ENCODE results near the gene ROR1. TPM values are rescaled to one million over a fixed set of nuclear protein-coding genes. Genes with fewer than 3 reads are reported as not detected.

The ROR1 gene
- polyA plus RNA-seq, 1 of the 3 experiments (the other 2 are of a cell fraction), result 4.0 TPM

DNA sequence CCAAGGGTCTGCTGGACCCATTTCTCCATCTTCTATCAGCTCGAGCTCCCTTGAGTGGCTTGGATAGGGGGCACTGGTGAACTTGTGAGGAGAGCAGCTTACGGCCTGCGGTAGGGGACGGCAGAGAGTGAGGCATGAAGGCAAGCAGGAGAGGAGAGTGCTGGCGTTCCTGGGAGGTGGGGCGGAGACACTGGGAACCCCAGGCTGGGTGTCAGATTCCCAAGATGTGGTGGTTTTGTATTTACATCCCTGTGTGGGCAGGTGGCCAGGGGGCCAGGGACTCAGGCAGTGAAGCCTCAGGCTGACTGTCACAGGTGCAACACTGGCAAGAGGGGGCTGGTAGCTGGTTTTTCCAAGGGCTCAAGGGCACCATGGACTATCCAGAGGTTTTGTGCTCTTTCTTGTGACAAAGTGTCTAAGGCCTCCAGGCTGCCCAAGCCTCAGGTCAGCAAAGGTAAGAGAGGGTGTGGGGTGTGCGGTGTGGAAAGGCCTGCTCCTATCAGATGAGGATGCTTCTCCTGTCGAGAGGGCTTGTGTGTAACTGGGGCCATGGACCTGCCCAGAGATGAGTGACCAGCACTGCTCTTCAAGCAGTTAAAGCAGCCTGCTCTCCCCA, 45.1 kb upstream of the ROR1 start:
- no peaks in the 10 kb centered on the region for H3K79me2 ChIP-seq (ENCODE audit: insufficient read depth)
- H3K4me3 ChIP-seq (ENCODE audit: low read depth in 2 of 2, low read length in 1 of 2), result no peak overlapping the region
- no peak overlapping the region for H3K4me2 ChIP-seq
- peaks cover 0 to 3% of the 10 kb centered on the region in 2 experiments; a peak in 2 of 4 replicates for H3K4me1 ChIP-seq (ENCODE audit: control insufficient read depth in 1 of 2, insufficient read depth in 2 of 2, low read depth in 1 of 2, low read length in 1 of 2)
- H3K36me3 ChIP-seq (replicated peaks in 1 of 2; ENCODE audit: control insufficient read depth in 1 of 2, insufficient read depth in 2 of 2, low read length in 1 of 2), result no peaks in the 10 kb centered on the region
- no peak for DNase-seq
- TF ChIP-seq, protein P1, sequence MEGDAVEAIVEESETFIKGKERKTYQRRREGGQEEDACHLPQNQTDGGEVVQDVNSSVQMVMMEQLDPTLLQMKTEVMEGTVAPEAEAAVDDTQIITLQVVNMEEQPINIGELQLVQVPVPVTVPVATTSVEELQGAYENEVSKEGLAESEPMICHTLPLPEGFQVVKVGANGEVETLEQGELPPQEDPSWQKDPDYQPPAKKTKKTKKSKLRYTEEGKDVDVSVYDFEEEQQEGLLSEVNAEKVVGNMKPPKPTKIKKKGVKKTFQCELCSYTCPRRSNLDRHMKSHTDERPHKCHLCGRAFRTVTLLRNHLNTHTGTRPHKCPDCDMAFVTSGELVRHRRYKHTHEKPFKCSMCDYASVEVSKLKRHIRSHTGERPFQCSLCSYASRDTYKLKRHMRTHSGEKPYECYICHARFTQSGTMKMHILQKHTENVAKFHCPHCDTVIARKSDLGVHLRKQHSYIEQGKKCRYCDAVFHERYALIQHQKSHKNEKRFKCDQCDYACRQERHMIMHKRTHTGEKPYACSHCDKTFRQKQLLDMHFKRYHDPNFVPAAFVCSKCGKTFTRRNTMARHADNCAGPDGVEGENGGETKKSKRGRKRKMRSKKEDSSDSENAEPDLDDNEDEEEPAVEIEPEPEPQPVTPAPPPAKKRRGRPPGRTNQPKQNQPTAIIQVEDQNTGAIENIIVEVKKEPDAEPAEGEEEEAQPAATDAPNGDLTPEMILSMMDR (IDR thresholded peaks at IDR 0.05), result no peak
- TF ChIP-seq TCF12 (IDR thresholded peaks at IDR 0.05) (no peak), EZH2phosphoT487 (IDR thresholded peaks at IDR 0.05; ENCODE audit: borderline replicate concordance, low read depth) (no peak), NRF1 (IDR thresholded peaks at IDR 0.05; ENCODE audit: low read depth, low read length) (no peak), SIN3A (IDR thresholded peaks at IDR 0.05; ENCODE audit: borderline replicate concordance, low read depth, low read length) (no peak), RAD21 (IDR thresholded peaks at IDR 0.05; ENCODE audit: low read length) (no peak), POLR2AphosphoS5 (IDR thresholded peaks at IDR 0.05; ENCODE audit: low read depth, low read length) (no peak), ELF1 (IDR thresholded peaks at IDR 0.05) (no peak), GATA2 (CRISPR knock-in tag; IDR thresholded peaks at IDR 0.05) (no peak), FOSL2 (IDR thresholded peaks at IDR 0.05; ENCODE audit: borderline replicate concordance, low read depth) (no peak)
- TF ChIP-seq, protein P2, sequence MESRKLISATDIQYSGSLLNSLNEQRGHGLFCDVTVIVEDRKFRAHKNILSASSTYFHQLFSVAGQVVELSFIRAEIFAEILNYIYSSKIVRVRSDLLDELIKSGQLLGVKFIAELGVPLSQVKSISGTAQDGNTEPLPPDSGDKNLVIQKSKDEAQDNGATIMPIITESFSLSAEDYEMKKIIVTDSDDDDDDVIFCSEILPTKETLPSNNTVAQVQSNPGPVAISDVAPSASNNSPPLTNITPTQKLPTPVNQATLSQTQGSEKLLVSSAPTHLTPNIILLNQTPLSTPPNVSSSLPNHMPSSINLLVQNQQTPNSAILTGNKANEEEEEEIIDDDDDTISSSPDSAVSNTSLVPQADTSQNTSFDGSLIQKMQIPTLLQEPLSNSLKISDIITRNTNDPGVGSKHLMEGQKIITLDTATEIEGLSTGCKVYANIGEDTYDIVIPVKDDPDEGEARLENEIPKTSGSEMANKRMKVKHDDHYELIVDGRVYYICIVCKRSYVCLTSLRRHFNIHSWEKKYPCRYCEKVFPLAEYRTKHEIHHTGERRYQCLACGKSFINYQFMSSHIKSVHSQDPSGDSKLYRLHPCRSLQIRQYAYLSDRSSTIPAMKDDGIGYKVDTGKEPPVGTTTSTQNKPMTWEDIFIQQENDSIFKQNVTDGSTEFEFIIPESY (IDR thresholded peaks at IDR 0.05; ENCODE audit: borderline replicate concordance, low read depth), result no peak
- TF ChIP-seq, protein P3, sequence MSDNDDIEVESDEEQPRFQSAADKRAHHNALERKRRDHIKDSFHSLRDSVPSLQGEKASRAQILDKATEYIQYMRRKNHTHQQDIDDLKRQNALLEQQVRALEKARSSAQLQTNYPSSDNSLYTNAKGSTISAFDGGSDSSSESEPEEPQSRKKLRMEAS (IDR thresholded peaks at IDR 0.05; ENCODE audit: low read depth), result no peak
- TF ChIP-seq, protein P4, sequence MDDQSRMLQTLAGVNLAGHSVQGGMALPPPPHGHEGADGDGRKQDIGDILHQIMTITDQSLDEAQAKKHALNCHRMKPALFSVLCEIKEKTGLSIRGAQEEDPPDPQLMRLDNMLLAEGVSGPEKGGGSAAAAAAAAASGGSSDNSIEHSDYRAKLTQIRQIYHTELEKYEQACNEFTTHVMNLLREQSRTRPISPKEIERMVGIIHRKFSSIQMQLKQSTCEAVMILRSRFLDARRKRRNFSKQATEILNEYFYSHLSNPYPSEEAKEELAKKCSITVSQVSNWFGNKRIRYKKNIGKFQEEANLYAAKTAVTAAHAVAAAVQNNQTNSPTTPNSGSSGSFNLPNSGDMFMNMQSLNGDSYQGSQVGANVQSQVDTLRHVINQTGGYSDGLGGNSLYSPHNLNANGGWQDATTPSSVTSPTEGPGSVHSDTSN (IDR thresholded peaks at IDR 0.05), result no peak
- TF ChIP-seq, protein P5, sequence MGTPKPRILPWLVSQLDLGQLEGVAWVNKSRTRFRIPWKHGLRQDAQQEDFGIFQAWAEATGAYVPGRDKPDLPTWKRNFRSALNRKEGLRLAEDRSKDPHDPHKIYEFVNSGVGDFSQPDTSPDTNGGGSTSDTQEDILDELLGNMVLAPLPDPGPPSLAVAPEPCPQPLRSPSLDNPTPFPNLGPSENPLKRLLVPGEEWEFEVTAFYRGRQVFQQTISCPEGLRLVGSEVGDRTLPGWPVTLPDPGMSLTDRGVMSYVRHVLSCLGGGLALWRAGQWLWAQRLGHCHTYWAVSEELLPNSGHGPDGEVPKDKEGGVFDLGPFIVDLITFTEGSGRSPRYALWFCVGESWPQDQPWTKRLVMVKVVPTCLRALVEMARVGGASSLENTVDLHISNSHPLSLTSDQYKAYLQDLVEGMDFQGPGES (IDR thresholded peaks at IDR 0.05; ENCODE audit: low read depth, low read length), result no peak
- no peaks in the 10 kb centered on the region for H3K9me3 ChIP-seq
- H3K27ac ChIP-seq (ENCODE audit: low read depth in 2 of 2, low read length in 1 of 2), result no peak overlapping the region
- H4K20me1 ChIP-seq (ENCODE audit: insufficient read depth), result no peaks in the 10 kb centered on the region
- no peak overlapping the region for H2AFZ ChIP-seq (ENCODE audit: low read depth)
- H3F3A ChIP-seq (replicated peaks; ENCODE audit: insufficient read depth), result no peaks in the 10 kb centered on the region
- WGBS (ENCODE audit: low lambda C conversion rate), result 96% methylated on average over 8 of the region's 8 CpGs
- H3K9ac ChIP-seq, result no peak overlapping the region
- ChIA-PET CTCF (interaction anchor here (1.3 kb wide), 1 partner anchor 11 kb away, joined by 3 read pairs; no protein-coding TSS in a partner anchor), POLR2A (no interaction called here)
- no peaks in the 10 kb centered on the region for H3K9me2 ChIP-seq
- H3K27me3 ChIP-seq (ENCODE audit: insufficient read depth), result no peaks in the 10 kb centered on the region
